Measurements from ENCODE around the gene CLDN14.

DNA sequence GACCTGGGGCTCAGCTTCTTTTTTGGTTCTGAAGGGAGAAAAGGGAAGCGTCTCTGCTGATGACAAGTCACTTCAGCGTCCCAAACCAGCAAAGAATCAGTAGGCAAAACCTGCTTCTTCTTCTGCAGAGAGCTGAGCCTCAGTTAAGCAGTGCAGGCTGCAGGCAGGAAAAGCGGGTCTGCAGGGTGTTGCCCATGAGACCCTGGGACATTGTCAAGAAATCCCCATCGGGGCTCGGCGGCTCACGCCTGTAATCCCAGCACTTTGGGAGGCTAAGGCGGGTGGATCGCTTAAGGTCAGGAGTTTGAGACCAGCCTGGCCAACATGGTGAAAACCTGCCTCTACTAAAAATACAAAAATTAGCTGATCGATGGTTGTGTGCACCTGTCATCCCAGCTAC is 16.7 kb downstream of the CLDN14 start:
- TF ChIP-seq POLR2A (IDR thresholded peaks at IDR 0.05) (no peak), CTCF (IDR thresholded peaks at IDR 0.05) (no peak)

Measured in thyroid gland (tissue), 4 donors.